Measurements from ENCODE around the gene DNPH1. TPM values are rescaled to one million over a fixed set of nuclear protein-coding genes. Genes with fewer than 3 reads are reported as not detected.

The DNPH1 gene
- total RNA-seq, 1 donor from 2014 or later = 57.5 TPM

DNA sequence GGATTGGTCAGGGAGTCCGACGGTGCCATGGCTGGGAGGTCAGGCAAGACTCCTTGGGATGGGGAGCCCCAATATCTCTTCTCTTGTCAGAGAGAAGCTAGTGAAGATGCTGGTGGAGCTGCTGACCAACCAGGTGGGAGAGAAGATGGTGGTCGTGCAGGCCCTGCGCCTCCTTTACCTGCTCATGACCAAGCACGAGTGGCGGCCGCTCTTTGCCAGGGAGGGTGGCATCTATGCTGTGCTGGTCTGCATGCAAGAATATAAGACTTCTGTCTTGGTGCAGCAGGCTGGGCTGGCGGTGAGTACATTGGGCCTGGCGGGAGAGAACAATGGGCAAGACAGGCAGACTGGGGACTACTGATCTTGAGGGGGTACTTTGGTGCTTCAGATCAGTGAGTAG lies 36.4 kb downstream of the DNPH1 start:
- Mint-ChIP-seq H3K9me3 (no peaks in the 10 kb centered on the region), H3K4me3 (no peak overlapping the region), H3K4me1 (peaks cover 3% of the 10 kb centered on the region), H3K36me3 (ENCODE audit: low read depth) (peaks cover 70% of the 10 kb centered on the region), H3K27me3 (no peaks in the 10 kb centered on the region), H3K27ac (no peak overlapping the region)
- CTCF ChIA-PET = no interaction called here
- TF ChIP-seq, protein P1, sequence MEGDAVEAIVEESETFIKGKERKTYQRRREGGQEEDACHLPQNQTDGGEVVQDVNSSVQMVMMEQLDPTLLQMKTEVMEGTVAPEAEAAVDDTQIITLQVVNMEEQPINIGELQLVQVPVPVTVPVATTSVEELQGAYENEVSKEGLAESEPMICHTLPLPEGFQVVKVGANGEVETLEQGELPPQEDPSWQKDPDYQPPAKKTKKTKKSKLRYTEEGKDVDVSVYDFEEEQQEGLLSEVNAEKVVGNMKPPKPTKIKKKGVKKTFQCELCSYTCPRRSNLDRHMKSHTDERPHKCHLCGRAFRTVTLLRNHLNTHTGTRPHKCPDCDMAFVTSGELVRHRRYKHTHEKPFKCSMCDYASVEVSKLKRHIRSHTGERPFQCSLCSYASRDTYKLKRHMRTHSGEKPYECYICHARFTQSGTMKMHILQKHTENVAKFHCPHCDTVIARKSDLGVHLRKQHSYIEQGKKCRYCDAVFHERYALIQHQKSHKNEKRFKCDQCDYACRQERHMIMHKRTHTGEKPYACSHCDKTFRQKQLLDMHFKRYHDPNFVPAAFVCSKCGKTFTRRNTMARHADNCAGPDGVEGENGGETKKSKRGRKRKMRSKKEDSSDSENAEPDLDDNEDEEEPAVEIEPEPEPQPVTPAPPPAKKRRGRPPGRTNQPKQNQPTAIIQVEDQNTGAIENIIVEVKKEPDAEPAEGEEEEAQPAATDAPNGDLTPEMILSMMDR (IDR thresholded peaks at IDR 0.05) = no peak
- POLR2A ChIA-PET = no interaction called here
- intact Hi-C loops (cut with micrococcal nuclease) = loop anchor here (1.0 kb wide), 1 partner anchor 11 kb away; the partner anchor contains the start of gene CUL9
- DNase-seq (no peak), ATAC-seq (ENCODE audit: low read depth) (no peak)

DNA sequence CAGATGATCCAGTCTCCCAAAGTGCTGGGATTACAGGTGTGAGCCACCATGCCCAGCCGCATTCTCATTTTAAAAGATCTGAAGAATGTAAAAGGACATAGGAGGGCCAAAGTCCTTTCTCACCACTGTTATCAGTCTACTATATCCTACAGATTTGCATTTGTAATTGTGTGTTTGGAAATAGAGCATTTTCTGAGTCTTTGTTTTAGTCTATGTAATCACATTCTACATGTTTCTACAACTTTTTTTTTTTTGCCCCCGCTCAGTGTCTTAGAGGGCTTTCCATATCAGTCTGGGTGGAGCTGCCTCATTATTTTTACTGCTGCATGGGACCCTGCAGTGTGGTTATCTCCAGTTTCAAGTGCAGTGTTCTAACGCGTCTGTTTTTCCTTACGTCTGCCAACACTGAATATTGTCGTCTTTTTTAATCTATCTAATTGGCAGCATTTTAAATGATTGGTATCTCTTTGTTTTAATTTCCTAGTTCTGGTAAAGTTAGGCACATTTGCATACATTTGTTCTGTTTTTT lies 39.4 kb downstream of the DNPH1 start:
- TF ChIP-seq, protein P1 (IDR thresholded peaks at IDR 0.05) = no peak
- no peak for ATAC-seq (ENCODE audit: low read depth)
- H3K27me3 Mint-ChIP-seq = no peaks in the 10 kb centered on the region
- DNase-seq = no peak
- H3K27ac Mint-ChIP-seq = no peak overlapping the region
- H3K36me3 Mint-ChIP-seq (ENCODE audit: low read depth) = peaks cover 70% of the 10 kb centered on the region
- CTCF ChIA-PET = interaction anchor here (0.6 kb wide), 1 partner anchor 209 kb away, joined by 6 read pairs; no protein-coding TSS in a partner anchor
- peaks cover 9% of the 10 kb centered on the region for H3K4me1 Mint-ChIP-seq
- H3K9me3 Mint-ChIP-seq = no peaks in the 10 kb centered on the region
- POLR2A ChIA-PET = interaction anchor here (1.1 kb wide), 1 partner anchor 15 kb away, joined by 3 read pairs; no protein-coding TSS in a partner anchor
- H3K4me3 Mint-ChIP-seq = no peak overlapping the region
- intact Hi-C loops (cut with micrococcal nuclease) = no loop called here

DNA sequence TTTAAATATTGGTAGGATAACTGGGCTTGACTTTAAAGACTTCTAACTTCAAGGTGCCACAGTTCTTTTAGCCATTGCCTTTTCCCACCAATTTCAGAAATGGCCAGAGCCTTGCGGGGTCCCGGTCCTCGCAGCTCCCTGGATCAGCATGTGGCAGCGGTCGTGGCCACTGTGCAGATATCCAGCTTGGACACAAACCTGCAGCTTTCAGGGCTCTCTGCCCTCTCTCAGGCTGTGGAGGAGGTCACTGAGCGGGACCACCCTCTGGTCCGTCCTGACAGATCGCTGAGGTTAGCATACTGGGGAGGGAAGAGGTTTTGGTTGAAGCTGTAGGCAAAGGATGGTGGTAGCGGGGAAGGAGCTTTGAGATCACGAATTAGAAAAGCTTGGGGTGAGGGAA lies 40.9 kb downstream of the DNPH1 start:
- ChIA-PET CTCF (no interaction called here), POLR2A (interaction anchor here (1.1 kb wide), 1 partner anchor 14 kb away, joined by 3 read pairs; no protein-coding TSS in a partner anchor)
- no peak overlapping the region for H3K4me3 Mint-ChIP-seq

DNA sequence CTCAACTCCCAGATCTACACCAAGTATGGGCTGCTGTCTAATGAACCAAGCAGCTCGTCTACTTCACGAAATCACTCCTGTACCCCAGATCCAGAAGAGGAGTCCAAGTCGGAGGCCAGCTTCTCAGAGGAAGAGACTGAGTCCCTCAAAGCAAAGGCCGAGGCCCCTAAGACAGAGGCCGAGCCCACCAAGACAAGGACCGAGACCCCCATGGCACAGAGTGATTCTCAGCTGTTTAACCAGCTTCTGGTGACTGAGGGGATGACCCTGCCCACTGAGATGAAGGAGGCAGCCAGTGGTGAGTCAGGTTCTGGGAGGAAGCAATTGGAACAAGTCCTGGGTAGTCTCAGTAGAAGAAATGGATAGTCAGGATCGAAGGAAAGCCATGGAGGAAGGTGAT lies 41.5 kb downstream of the DNPH1 start:
- peaks cover 60% of the 10 kb centered on the region for H3K36me3 Mint-ChIP-seq (ENCODE audit: low read depth)
- DNase-seq (no peak), ATAC-seq (ENCODE audit: low read depth) (no peak)
- no peaks in the 10 kb centered on the region for H3K9me3 Mint-ChIP-seq
- H3K27ac Mint-ChIP-seq = no peak overlapping the region
- H3K4me1 Mint-ChIP-seq = peaks cover 24% of the 10 kb centered on the region
- H3K4me3 Mint-ChIP-seq = no peak overlapping the region
- POLR2A ChIA-PET = no interaction called here
- no peaks in the 10 kb centered on the region for H3K27me3 Mint-ChIP-seq
- intact Hi-C loops (cut with micrococcal nuclease) = no loop called here
- TF ChIP-seq, protein P1 (IDR thresholded peaks at IDR 0.05) = no peak
- CTCF ChIA-PET = no interaction called here

More for the DNA sequence above, 40.9 kb downstream of the DNPH1 start:
- ATAC-seq (ENCODE audit: low read depth) (no peak), DNase-seq (no peak)
- Mint-ChIP-seq H3K36me3 (ENCODE audit: low read depth) (peaks cover 66% of the 10 kb centered on the region), H3K27ac (no peak overlapping the region), H3K4me1 (peaks cover 18% of the 10 kb centered on the region), H3K9me3 (no peaks in the 10 kb centered on the region), H3K27me3 (no peaks in the 10 kb centered on the region)
- intact Hi-C loops (cut with micrococcal nuclease) = no loop called here
- TF ChIP-seq, protein P1 (IDR thresholded peaks at IDR 0.05) = no peak

DNA sequence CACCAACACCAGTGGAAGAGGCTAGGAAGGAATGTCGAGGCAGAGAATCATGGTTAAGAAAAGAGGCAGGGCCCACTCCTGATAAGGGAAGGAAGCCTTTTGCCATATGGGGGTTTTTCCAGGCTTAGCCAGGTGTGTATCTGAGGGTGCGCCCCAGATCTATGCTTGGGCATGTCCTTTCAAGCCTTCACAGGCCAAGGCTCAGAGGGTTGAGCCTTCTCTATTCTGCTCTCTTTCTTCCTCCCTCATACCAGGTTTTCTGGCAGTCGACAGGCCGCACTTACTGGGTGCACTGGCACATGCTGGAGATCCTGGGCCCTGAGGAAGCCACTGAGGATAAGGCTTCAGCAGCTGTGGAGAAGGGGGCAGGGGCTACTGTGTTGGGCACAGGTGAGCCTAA lies 42.6 kb downstream of the DNPH1 start:
- peaks cover 63% of the 10 kb centered on the region for H3K36me3 Mint-ChIP-seq (ENCODE audit: low read depth)
- H3K27ac Mint-ChIP-seq = no peak overlapping the region
- POLR2A ChIA-PET = no interaction called here
- H3K4me1 Mint-ChIP-seq = peaks cover 30% of the 10 kb centered on the region
- H3K4me3 Mint-ChIP-seq = no peak overlapping the region
- H3K9me3 Mint-ChIP-seq = no peaks in the 10 kb centered on the region
- no peak for DNase-seq
- no peak for ATAC-seq (ENCODE audit: low read depth)
- CTCF ChIA-PET = no interaction called here
- no peaks in the 10 kb centered on the region for H3K27me3 Mint-ChIP-seq
- TF ChIP-seq, protein P1 (IDR thresholded peaks at IDR 0.05) = no peak
- intact Hi-C loops (cut with micrococcal nuclease) = no loop called here
